Stomach (tissue), 4 donors: Measurements from ENCODE around the gene VPS39.

ENCODE experiments used
- EP300 ChIP-seq: sonication (generic); formaldehyde crosslinking; IDR thresholded peaks from one replicate; pipeline ENCODE4 v1.6.1; 2017; ENCODE audit warnings: antibody characterized with exemption
- POLR2A ChIP-seq, 4 donors: fragments of 450-650 bp; IDR thresholded peaks; one replicate each; pipeline ENCODE4 v1.6.1; 2016; ENCODE audit warnings: antibody characterized with exemption in 4 of 4, control low read depth in 2 of 4, mild to moderate bottlenecking in 1 of 4, moderate library complexity in 1 of 4
- POLR2AphosphoS5 ChIP-seq, 3 donors: sonication (generic); formaldehyde crosslinking; IDR thresholded peaks; one replicate each; pipeline ENCODE4 v1.6.1; 2016; ENCODE audit warnings: antibody characterized with exemption in 3 of 3
- TF ChIP-seq, protein P1 (sequence below), 7 experiments: fragments of 450-650 bp in 4 of 7; fragments of 200-600 bp in 3 of 7; sonication (generic) in 3 of 7; IDR thresholded peaks; one replicate each; pipeline ENCODE4 v1.5.1; 2016 to 2019; ENCODE audit warnings: antibody characterized with exemption in 7 of 7, control low read depth in 2 of 7, mild to moderate bottlenecking in 1 of 7

DNA sequence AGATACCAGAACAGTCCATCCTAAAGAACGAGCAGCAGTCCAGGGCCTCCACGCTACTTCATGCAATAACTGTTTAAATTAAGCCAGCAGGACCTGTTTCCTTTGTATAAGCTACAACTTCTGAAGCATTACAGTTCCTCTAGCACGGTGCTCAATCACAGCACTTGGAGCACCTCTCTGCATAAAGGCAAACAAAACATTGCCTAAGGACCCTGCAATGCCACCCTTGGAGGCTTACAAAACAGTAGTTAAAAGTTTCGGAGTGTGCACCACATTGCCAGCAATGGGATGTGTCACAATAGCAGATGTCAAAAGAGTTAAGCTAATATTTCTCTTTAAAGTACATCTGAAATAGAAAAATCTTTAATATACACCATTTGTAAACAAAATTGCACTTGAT lies 2.6 kb upstream of the VPS39 start:
- TF ChIP-seq, protein P1, sequence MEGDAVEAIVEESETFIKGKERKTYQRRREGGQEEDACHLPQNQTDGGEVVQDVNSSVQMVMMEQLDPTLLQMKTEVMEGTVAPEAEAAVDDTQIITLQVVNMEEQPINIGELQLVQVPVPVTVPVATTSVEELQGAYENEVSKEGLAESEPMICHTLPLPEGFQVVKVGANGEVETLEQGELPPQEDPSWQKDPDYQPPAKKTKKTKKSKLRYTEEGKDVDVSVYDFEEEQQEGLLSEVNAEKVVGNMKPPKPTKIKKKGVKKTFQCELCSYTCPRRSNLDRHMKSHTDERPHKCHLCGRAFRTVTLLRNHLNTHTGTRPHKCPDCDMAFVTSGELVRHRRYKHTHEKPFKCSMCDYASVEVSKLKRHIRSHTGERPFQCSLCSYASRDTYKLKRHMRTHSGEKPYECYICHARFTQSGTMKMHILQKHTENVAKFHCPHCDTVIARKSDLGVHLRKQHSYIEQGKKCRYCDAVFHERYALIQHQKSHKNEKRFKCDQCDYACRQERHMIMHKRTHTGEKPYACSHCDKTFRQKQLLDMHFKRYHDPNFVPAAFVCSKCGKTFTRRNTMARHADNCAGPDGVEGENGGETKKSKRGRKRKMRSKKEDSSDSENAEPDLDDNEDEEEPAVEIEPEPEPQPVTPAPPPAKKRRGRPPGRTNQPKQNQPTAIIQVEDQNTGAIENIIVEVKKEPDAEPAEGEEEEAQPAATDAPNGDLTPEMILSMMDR (IDR thresholded peaks at IDR 0.05), result no peak
- TF ChIP-seq POLR2A (IDR thresholded peaks at IDR 0.05), result no peak
- no peak for TF ChIP-seq POLR2AphosphoS5 (IDR thresholded peaks at IDR 0.05)
- TF ChIP-seq EP300, result no peak
